Ovary (tissue), 9 donors: ENCODE measurements around the gene CYP3A5. TPM values are rescaled to one million over a fixed set of nuclear protein-coding genes. Genes with fewer than 3 reads are reported as not detected.

Experiments used
- DNase-seq, 5 donors: peaks; one replicate each; pipeline ENCODE4 v3.0.0-alpha.2; 2019 to 2020
- H3K27ac ChIP-seq, 2 donors: fragments of 200-600 bp; one replicate each; pipeline versions ENCODE4 v1.5.1 to v1.8.0; 2019 to 2022
- H3K27me3 ChIP-seq: fragments of 200-600 bp; one replicate; pipeline ENCODE4 v1.8.0; 2022
- H3K36me3 ChIP-seq: fragments of 200-600 bp; sonication (generic); one replicate; pipeline ENCODE4 v1.5.1; 2019
- H3K4me1 ChIP-seq: one replicate; pipeline ENCODE4 v1.8.1; 2013; ENCODE audit warnings: mild to moderate bottlenecking, moderate library complexity; ENCODE audit not compliant: insufficient read depth
- H3K4me3 ChIP-seq: fragments of 200-600 bp; sonication (generic); one replicate; pipeline ENCODE4 v1.5.1; 2017
- H3K9me3 ChIP-seq, 2 donors: fragments of 200-600 bp in 1 of 2; sonication (generic) in 1 of 2; one replicate each; pipeline versions ENCODE4 v1.5.1 to v1.8.1; 2013 to 2019; ENCODE audit warnings: mild to moderate bottlenecking in 1 of 2, moderate library complexity in 1 of 2
- EP300 ChIP-seq: sonication (generic); formaldehyde crosslinking; IDR thresholded peaks from one replicate; pipeline ENCODE4 v1.6.1; 2017; ENCODE audit warnings: antibody characterized with exemption
- POLR2A ChIP-seq: fragments of 450-650 bp; IDR thresholded peaks from one replicate; pipeline ENCODE4 v1.6.1; 2017; ENCODE audit warnings: antibody characterized with exemption, mild to moderate bottlenecking, moderate library complexity
- WGBS, 3 donors: extraction: QIAGEN DNeasy Blood & Tissue Kit in 1 of 3; methylation state at CpG; one replicate each; pipeline versions ENCODE4 v1.1.5 to v1.1.7; 2013 to 2017; 5-methylcytosine and 5-hydroxymethylcytosine counted together
- intact Hi-C, 4 donors: fragments of 100-400 bp; cut with DNase I; formaldehyde crosslinking; loops; one replicate each; pipeline versions ENCODE4 v1.11.0 to v1.15.1; 2022 to 2023
- polyA plus RNA-seq, 2 donors: library from polyadenylated mRNA; stranded (reverse); fragments of 200-250 nt in 1 of 2; fragments of 350-450 nt in 1 of 2; fragmentation: Illumina TruSeq in 1 of 2; extraction: RNeasy Lipid Tissue Mini Kit (QIAGEN cat#74804) in 1 of 2; gene quantifications; one replicate each; pipeline ENCODE4 v1.2.3, GENCODE V29; 2013 to 2014
- total RNA-seq, 7 donors: library from RNA; depleted of rRNA in 2 of 7; stranded (reverse); fragments of >200 nt in 2 of 7; fragmentation: NEBNext Ultra II Directional in 3 of 7; extraction: Animal tissue kit (Norgen Biotek cat#: 25700) in 3 of 7; gene quantifications; one replicate each; pipeline versions ENCODE4 v1.1.0 to v1.2.4, GENCODE V29; 2016 to 2023
- TF ChIP-seq, protein P1 (sequence below), 3 donors: fragments of 450-650 bp in 2 of 3; fragments of 200-600 bp in 1 of 3; IDR thresholded peaks; one replicate each; pipeline versions ENCODE4 v1.5.1 to v1.8.0; 2016 to 2022; ENCODE audit warnings: antibody characterized with exemption in 3 of 3, mild to moderate bottlenecking in 1 of 3
- donor health status: DM: no; HTN: no; CAD: no; lungs with moderate emphysema.
- donor health status: DM: no; HTN: no; CAD: no.
- donor health status: Bipolar disorder and iron deficiency.
- donor health status: DM: yes; HTN: yes; CAD: no.
- donor health status: DM: no; HTN: no; CAD: no.
- donor health status: DM: yes; HTN: yes; CAD: no.

Gene CYP3A5
- total and polyA plus RNA-seq, 9 donors, result 0.20 to 34.5 (median 1.3) TPM

DNA sequence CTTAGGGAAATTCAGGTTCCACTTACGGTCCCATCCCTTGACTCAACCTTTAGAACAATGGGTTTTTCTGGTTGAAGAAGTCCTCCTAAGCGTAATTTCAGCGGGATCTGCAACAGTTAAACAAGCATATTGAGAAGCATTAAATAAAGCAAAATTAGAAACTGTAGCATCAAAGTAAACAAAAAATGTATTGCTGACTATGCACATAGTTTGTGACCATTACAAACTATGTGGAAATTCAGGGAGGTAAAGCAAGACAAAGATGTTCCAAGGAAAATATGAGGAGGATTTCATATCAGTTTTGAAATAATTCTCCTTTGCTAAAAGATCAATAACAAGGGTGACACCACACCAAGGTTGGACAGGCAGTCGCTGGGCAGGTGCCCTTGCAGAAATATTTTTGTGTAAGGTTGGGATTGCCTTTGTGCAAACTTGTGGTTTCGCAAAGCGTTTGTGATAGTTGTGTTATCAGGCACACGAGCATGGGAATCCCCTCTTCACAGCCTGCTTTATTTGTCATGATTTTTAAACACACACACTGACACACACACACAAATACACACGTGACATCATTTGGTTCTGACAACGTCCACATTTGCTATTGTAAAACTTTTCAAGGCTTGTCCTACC is 5.4 kb upstream of the CYP3A5 start:
- no peak overlapping the region for H3K27ac ChIP-seq
- no peaks in the 10 kb centered on the region for H3K27me3 ChIP-seq
- TF ChIP-seq, protein P1, sequence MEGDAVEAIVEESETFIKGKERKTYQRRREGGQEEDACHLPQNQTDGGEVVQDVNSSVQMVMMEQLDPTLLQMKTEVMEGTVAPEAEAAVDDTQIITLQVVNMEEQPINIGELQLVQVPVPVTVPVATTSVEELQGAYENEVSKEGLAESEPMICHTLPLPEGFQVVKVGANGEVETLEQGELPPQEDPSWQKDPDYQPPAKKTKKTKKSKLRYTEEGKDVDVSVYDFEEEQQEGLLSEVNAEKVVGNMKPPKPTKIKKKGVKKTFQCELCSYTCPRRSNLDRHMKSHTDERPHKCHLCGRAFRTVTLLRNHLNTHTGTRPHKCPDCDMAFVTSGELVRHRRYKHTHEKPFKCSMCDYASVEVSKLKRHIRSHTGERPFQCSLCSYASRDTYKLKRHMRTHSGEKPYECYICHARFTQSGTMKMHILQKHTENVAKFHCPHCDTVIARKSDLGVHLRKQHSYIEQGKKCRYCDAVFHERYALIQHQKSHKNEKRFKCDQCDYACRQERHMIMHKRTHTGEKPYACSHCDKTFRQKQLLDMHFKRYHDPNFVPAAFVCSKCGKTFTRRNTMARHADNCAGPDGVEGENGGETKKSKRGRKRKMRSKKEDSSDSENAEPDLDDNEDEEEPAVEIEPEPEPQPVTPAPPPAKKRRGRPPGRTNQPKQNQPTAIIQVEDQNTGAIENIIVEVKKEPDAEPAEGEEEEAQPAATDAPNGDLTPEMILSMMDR (IDR thresholded peaks at IDR 0.05), result no peak
- TF ChIP-seq POLR2A (no peak), EP300 (no peak)
- no peaks in the 10 kb centered on the region for H3K36me3 ChIP-seq
- H3K4me3 ChIP-seq, result no peak overlapping the region
- no peaks in the 10 kb centered on the region for H3K4me1 ChIP-seq
- no peak for DNase-seq
- intact Hi-C loops, result no loop called here
- no peaks in the 10 kb centered on the region for H3K9me3 ChIP-seq
- WGBS, 3 donors, result 88 to 93% (median 92%) methylated on average over 9 of the region's 9 CpGs

DNA sequence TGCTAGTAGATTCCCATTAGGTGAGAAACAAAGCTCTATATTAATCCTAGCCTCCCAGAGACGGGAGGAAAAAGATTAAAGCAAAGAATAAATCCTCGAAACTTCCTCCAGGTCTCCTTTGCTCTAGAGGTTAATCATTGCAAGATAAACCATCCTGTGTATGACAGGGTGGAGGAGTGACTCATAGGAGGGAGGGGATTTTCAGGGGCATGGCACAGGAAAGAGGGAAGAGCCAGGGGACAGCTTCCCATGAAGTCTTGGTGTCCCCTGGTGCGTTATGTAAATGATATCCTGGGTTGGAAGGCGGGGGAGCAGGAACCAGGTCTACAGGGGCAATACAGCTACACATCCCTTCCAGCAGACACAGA is 780 bp downstream of the CYP3A5 start:
- intact Hi-C loops, result no loop called here
- no peak overlapping the region for H3K4me3 ChIP-seq
- no peaks in the 10 kb centered on the region for H3K36me3 ChIP-seq
- no peaks in the 10 kb centered on the region for H3K27me3 ChIP-seq
- TF ChIP-seq EP300, result no peak
- TF ChIP-seq POLR2A, result no peak
- TF ChIP-seq, protein P1 (IDR thresholded peaks at IDR 0.05), result no peak
- no peaks in the 10 kb centered on the region for H3K4me1 ChIP-seq
- no peak for DNase-seq
- 15 to 30% (median 30%) methylated on average over 4 of the region's 4 CpGs for WGBS, 3 donors
- H3K27ac ChIP-seq, result no peak overlapping the region
- no peaks in the 10 kb centered on the region for H3K9me3 ChIP-seq

DNA sequence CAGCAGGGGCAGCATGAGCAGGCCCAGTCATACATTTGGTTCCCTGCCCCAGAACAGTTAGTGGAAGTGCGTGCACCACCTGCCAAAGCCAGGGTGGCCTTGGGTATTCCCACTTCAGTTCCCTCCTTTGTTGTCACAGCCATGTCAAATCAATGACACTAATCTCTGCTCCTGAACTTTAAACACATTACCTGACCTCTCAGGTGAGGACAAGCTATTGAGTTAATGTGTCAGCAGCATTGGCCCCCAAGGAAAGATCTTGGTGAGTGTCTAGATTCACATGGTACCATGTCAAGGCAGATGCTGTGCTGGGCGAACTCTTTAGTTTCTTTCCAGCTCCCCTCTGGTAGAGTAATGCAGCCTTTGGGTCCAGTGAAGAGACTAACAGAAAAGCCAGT is 2.1 kb downstream of the CYP3A5 start:
- intact Hi-C loops, result no loop called here
- TF ChIP-seq, protein P1 (IDR thresholded peaks at IDR 0.05), result no peak
- no peak for TF ChIP-seq POLR2A
- Histone ChIP-seq H3K27ac (no peak overlapping the region), H3K9me3 (no peaks in the 10 kb centered on the region), H3K4me3 (no peak overlapping the region), H3K36me3 (no peaks in the 10 kb centered on the region), H3K27me3 (no peaks in the 10 kb centered on the region), H3K4me1 (no peaks in the 10 kb centered on the region)
- 86 to 93% (median 92%) methylated on average over 2 of the region's 2 CpGs for WGBS, 3 donors
- DNase-seq, result no peak

DNA sequence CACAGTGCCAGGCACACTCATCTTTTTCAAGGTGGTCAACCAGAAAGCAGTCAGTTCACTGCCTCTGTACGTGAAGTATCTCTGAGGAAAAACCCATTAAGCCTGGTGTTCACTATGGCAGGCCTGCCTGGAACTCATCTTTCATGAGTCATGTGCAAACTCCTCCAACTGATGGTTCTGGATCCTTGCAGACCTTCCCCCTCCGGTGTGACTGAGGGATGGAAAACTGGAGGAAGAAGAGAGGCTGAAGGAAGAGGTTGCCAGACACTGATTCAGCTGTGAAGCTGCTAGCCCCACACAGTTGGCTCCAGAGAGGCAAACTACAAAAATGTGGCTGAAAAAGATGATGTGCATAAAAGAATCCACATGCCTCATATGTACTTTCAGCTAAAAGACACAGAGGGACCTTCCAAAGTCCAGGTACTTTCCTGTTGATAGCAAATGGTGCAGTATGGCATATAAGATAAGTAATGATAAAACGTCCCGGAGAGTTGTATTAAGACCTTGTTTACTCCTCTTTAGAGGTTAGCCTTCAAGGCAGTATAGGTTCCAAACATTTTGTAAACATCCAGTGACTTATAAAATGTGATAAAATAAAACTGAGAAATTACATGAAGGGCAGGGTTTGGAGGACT is 2.7 kb downstream of the CYP3A5 start:
- H3K36me3 ChIP-seq, result no peaks in the 10 kb centered on the region
- DNase-seq, result no peak
- no peak overlapping the region for H3K27ac ChIP-seq
- H3K9me3 ChIP-seq, result no peaks in the 10 kb centered on the region
- H3K27me3 ChIP-seq, result no peaks in the 10 kb centered on the region
- 74 to 80% (median 79%) methylated on average over 4 of the region's 4 CpGs for WGBS, 3 donors
- intact Hi-C loops, result no loop called here
- no peaks in the 10 kb centered on the region for H3K4me1 ChIP-seq
- TF ChIP-seq EP300 (no peak), POLR2A (no peak)
- TF ChIP-seq, protein P1 (IDR thresholded peaks at IDR 0.05), result no peak
- no peak overlapping the region for H3K4me3 ChIP-seq
